ENCODE data around the gene SNRPA.
"Not testable (repeated sequence)": the region's sequence is repeated elsewhere in the genome, so short reads cannot be mapped to it uniquely, and the experiment has no call there.

Gene SNRPA

DNA sequence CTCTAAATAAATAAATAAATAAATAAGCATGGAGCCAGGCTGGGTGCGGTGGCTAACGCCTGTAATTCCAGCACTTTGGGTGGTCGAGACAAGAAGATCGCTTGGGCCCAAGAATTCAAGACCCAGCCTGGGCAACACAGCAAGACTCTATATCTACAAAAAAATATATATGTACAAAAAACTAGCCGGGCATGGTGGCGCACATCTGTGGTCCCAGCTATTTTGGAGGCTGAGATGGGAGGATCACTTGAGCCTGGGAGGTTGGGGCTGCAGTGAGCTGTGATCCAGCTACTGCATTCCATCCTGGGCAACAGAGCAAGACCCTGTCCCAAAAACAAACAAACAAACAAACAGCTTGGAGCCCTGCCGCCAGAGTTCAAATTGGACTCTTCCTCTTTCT, 3.5 kb upstream of the SNRPA start:
- no peak for DNase-seq

DNA sequence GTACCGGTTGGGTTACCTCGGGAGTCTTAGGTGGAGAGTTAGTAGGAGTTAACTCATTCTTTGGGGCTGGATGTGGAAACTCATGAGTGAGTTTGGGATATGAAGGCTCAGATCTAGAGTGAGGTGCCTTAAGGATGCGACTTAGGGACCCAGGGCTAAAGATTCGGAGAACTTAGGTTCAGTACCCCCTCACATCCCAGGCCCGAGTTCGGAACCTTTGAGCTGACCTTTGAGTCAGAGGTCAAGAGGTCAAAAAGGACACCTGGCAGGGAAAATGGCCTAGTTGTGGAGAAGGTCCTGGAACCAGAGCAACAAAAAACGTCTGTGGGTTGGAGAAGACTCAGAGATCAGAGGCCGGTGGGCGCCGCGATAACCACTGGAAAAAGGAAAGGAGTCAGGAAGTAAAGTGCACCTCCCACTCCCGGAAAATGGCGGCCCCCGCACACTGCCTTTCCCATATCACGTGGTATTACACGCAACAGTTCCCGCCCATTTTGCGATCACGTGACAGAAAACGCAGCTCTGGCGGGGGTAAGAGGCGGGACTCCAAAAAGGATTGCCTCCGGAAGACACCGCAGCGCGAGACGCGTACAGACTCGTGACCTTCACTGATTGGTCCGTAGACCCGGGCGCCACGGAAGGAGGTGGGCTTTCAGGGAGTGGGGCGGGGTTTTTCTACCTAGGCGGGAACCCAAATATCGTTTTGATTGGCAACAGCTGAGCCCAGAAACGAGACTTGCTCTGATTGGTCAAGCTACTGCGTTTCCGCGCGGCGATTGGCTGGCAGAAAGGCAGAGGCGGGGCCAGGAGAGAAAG, 737 bp upstream of the SNRPA start, which contains the start of gene ACTMAP:
Gene ACTMAP, minus strand, starts transcription at position 420 of the 816 bp plus-strand sequence. CDS start 674 bp downstream, outside the sequence.
- peak; percentile 100 for DNase-seq

DNA sequence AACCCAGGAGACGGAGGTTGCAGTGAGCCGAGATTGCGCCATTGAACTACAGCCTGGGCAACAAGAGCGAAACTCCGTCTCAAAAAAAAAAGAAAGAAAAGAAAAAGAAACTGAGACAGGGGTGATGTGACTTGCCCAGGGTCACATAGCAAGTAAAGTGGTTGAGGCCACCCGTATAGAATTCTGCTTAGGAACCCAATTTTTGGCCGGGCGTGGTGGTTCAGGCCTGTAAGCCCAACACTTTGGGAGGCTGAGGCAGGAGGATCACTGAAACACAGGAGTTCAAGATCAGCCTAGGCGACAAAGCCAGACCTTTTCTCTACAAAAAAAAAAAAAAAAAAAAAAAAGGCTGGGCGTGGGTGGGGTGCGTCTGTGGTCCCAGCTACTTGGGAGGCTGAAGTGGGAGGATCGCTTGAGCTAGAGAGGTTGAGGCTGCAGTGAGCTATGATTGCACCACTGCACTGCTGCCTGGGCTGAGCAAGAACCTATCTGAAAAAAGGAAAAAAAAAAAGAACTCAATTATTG, 1.3 kb downstream of the SNRPA start:
- DNase-seq: no peak

DNA sequence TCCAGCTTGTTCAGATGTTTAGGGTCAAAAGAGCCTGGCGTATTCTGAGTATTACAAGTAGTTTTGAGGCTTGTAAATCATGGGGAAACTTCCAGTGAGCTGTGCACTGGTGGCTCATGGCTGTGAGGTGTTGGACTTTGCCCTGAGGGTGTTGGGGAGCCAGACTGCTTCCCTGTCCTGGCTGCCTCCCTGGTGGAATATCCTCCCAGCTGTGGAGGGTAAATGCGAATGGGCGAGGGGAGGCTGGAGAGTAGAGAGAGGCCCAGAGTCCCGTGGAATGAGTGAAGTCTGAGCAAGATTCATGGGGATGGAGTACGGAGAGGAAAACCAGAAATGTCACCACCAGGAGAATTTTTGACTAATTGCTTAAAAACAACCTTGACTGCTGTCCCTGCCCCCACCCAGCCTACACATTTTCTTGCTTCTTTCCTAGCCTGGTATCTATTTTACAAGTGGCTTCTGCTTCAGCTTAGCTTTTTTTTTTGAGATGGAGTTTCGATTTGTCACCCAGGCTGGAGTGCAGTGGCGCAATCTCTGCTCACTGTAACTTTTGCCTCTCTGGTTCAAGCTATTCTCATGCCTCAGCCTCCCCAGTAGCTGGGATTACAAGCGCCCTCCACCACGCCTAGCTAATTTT, 3.7 kb downstream of the SNRPA start:
- DNase-seq: no peak

DNA sequence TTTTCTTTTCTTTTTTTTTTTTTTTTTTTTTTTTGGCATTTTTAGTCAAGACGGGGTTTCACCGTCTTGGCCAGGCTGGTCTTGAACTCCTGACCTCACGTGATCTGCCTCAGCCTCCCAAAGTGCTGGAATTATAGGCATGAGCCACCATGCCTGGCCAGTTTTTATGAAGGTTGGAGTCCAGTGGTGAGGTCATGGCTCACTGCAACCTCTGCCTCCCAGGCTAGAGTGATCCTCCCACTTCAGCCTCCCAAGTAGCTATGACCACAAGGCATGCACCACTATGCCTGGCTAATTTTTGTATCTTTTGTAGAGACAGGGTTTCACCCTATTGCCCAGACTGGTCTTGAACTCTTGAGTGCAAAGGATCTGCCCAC, 4.2 kb downstream of the SNRPA start:
- DNase-seq: no peak

DNA sequence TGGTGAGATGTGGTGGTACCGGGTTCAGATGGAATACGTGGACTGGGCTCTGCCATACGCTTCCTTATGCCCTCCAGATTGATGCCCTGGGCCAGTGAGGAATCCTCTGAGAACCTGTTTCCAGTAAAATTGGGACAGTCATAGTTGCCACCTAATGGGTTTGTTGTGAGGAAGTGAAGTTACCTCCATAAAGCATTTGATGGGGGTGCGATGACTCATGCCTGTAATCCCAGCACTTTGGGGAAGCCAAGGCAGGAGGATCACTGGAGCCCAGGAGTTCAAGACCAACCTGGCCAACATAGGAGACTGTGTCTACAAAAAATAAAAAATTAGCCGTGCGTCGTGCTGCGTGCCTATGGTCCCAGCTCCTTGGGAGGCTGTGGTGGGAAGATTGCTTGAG, 4.8 kb downstream of the SNRPA start:
- DNase-seq: no peak

DNA sequence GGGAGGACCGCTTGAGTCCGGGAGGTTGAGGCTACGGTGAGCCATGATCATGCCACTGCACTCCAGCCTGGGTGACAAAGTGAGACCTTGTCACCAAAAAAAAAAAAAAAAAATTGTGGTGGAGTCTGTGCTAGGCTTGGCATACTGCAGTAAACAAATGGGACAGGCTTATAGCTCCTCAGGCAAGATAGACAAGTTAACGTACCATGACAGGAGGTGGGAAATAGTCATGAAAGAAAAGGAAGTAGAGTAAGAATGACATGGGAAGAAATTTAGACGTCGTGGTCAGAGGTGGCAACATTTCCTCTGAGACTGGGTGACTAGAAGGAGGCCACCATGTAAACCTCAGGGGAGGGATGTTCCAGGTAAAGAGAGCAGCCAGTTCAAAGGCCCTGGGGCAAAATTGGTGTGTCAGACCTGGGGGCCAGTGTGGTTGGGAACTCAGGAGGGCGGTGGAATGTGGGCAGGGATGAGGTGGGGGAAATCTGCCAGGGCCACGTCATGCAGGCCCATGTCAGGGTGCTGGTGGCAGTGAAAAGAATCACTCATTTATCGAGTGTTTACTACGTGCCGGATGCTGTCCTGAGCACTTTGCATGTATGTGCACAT, 5.6 kb downstream of the SNRPA start:
- DNase-seq: no peak

DNA sequence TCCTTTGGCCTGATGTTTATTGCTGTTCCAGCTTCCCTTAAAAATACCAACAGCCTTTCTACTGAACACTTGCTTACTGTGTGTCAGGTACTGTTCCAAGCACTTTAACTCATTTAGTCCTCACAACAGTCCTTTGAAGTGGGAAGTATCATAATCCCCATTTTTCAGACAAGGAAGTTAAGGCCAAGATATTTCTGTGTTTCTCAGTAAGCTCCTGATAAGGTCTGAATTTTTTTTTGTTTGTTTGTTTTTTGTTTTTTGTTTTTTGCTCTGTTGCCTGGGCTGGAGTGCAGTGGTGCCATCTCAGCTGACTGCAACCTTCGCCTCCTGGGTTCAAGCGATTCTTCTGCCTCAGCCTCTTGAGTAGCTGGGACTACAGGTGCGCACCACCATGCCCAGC, 7.5 kb downstream of the SNRPA start:
- no peak for DNase-seq

DNA sequence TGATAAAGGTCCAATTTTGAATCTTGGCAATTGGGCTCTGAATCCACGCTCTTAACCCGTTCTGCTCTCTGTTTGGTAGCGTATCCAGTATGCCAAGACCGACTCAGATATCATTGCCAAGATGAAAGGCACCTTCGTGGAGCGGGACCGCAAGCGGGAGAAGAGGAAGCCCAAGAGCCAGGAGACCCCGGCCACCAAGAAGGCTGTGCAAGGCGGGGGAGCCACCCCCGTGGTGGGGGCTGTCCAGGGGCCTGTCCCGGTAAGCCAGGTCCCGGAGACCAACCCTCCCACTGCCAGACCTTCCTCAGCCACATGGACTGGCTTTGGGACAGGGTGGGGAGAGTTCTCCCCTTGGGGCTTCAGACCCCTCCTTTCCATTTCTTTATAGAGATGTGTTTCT, 8.3 kb downstream of the SNRPA start:
- DNase-seq: no peak

DNA sequence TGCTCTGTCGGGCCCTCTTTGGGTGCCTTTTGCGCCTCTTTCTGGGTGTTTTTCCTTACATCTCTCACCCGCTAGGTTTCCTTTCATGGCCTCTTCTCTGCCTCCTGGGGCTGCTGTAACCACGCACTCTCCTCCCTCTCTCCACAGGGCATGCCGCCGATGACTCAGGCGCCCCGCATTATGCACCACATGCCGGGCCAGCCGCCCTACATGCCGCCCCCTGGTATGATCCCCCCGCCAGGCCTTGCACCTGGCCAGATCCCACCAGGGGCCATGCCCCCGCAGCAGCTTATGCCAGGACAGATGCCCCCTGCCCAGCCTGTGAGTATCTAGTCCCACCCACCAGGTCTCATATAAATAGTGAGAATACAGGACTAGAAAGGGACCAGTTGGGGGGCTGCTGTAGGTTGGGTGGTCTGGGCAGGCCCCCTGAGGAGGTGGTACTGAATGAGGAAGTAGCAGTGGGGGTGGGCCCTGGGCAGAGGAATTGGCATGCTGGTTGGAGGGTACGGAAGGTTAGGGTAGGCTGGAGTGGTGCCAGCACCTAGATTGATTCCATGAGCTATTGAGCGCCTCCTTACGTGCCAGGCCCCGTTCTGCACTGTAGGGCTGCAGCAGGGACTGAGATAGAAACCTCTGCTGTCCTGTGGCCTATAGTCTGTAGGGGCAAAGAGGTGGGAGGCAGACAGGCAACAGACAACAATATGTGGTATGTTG, 11.9 kb downstream of the SNRPA start:
- DNase-seq: no peak

DNA sequence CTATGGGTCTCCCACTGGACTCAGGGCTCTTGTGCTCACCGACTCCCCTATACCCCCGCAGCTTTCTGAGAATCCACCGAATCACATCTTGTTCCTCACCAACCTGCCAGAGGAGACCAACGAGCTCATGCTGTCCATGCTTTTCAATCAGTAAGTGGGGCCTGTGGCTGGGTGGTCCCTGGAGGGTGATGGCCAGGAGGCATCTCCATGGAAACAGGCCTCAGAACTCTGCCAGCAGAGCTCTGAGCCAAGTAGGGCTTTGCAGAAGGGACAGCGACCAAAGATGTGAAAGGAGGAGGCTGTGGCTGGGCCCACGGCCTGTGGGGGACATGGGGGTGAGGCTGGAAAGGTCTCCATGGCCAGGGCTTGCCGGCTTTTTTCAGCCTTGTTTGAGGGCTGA, 12.5 kb downstream of the SNRPA start:
- DNase-seq: no peak

DNA sequence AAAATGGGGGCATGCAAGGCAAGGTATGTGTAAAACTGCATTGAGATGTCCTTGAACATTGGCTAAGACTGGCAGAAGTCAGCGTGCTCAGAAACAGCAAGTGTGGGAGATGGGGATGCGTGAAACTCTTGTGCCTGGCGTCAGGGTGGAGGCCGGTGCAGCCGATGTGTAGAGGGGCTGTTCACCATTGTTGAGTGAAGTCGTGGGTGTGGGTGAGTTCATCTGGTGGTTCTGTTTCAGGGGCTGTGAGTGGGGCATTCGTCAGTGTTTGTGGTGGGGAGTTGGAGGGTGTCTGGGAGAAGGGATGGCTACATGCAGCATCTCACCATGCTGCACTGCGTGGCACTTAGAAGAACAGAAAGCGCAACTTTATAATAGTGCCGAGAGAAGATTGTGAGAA, 13.0 kb downstream of the SNRPA start:
- DNase-seq: no peak

DNA sequence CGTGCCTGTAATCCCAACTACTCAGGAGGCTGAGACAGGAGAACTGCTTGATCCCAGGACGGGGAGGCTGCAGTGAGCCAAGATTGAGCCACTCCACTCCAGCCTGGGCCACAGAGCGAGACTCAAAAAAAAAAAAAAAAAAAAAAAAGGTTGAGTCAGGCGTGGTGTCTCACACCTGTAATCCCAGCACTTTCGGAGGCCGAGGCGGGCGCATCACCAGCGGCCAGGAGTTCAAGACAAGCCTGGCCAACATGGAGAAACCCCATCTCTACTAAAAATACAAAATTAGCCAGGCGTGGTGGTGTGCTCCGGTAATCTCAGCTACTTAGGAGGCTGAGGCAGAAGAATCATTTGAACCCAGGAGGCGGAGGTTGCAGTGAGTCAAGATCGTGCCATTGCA, 15.4 kb downstream of the SNRPA start:
- not testable (repeated sequence) for DNase-seq

DNA sequence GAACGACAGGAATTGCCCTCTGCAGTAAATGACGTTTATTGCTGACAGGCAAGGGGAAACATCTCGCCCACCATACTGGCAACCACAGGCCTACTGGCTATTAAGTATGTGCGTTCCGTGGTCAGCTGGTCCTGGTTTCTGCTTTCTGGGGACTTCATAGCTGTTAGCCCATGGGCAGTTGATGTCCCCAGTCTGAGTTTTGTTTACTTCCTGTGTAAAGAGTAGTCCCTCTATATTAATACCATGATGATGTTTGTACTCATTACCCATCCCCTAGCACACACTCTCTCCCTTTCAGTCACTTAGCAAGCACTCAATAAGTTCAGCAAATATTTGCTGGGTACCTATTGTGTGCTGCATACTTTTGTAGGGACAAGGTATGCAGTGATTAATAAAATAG, 17.9 kb downstream of the SNRPA start:
- DNase-seq: no peak

DNA sequence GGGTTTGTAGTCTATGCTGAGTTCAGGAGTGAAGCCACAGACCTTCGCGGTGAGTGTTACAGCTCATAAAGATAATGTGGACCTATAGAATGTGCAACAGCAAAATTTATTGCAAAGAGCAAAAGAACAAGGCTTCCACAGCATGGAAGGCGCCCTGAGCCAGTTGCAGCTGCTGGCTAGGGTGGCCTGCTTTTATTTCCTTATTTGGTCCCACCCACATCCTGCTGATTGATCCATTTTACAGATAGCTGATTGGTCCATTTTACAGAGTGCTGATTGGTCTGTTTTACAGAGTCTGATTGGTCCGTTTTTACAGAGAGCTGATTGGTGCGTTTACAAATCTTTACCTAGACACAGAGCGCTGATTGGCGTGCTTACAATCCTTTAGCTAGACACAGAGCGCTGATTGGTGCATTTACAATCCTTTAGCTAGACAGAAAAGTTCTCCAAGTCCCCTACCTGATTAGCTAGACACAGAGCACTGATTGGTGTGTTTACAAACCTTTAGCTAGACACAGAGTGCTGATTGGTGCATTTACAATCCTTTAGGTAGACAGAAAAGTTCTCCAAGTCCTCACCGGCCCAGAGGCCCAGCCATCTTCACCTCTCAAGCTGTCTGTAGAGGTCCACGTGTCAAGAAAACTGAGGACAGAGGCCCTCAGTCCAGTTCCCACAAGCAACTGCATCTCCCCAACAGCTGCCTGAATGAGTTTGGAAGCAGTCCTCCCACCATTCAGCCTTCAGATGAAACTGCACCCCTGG, 20.3 kb downstream of the SNRPA start:
- not testable (repeated sequence) for DNase-seq

DNA sequence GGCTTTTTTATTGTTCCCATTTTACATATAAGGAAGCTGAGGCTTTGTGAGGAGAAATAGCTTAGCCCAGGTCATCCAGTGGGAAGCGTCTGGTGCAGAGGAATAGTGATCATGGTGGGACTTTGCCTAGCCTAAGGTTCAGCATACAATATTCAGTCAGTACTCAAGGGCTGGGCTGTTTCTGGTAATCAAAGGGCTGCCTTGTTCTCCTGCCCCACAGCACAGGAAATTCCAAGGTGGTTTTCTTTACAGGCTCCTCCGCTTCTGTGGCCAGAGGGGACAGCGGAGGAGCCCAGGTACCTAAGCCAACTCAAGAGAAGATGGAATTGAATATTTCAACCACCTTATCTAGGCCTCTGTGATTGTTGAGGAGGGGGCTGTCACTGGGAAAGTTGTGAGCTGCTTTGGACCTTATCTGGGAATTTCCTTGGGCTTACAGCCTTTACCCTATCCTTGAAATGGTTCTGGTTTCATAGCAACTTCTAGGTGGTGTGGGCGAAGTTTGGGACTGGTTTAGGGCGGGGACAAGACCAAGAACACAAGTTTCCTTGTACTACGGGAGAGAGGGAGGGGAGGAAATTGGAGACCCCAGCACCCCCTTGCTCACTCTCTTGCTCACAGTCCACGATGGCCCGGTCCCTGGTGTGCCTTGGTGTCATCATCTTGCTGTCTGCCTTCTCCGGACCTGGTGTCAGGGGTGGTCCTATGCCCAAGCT, 24.1 kb downstream of the SNRPA start, which contains the start of gene MIA:
Gene MIA, plus strand, starts transcription at position 606 of the 716 bp plus-strand sequence. Its CDS starts 22 bp downstream, at position 628.
- peak; percentile 31 for DNase-seq

DNA sequence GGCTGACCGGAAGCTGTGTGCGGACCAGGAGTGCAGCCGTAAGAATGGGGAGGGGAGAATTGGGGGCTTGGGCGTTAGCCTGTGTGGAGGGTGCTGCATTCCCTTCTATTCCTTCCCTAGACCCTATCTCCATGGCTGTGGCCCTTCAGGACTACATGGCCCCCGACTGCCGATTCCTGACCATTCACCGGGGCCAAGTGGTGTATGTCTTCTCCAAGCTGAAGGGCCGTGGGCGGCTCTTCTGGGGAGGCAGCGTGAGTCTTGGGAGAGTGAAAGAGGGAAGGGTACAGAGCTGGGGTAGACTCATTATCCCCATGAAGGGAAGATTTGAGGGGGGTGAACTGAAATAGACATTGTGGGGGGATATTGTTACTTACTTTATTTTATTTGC, 24.6 kb downstream of the SNRPA start:
- no peak for DNase-seq

DNA sequence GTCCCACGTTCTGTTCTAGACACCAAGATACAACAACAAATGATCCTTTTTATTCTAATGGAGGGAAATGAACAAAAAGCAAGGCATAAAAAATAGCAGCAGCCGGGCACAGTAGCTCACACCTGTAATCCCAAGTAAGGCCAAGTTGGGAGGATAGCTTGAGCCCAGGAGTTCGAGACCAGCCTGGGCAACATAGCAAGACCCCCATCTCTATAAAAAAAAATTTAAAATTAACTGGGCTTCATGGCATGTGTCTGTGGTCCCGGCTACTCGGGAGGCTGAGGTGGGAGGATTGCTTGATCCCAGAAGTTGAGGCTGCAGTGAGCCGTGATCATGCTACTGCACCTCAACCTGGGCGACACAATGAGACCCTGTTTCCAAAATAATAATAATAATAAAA, 25.4 kb downstream of the SNRPA start:
- no peak for DNase-seq

DNA sequence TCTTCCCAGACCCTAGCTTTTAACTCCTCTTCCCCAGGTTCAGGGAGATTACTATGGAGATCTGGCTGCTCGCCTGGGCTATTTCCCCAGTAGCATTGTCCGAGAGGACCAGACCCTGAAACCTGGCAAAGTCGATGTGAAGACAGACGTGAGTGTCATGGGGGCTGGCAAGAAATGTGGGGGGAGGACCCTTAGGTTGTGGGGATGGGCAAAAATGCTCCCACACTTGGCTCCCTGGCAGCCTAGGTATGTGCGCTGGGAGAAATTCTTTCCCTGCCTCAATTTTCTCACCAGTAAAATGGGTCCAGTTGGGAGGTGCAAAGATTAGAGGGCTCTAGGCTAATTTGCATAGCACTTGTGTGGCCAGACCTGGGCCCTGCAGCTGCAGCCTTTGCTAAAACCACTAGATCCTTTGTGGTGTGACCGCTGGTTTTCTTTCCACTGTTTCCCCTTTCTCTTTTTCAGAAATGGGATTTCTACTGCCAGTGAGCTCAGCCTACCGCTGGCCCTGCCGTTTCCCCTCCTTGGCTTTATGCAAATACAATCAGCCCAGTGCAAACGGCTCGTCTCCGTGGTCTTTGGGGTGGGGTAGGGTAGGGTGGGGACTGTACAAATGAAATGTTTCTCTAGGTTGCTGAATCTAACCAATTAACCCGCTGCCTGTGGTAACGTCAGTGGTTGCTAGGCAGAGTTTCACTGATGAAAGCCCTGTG, 26.1 kb downstream of the SNRPA start:
- peak; percentile 95 for DNase-seq

DNA sequence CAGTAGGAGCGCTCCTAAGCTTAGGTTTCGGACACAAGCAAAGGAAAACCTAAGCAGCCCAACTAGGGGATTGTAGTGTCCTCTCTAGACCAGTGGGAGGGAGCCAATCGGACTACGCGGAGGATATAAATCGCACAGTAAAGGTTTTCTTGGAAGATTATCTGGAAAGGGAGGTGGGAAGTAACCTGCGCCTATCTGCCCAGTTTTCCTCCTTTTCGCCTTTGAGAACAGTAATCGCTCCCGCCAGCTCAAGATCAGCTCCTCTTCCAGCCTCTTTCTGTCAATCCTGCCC, 26.6 kb downstream of the SNRPA start:
- DNase-seq: no peak

All from right hindlimb (tissue), 1 donor.